Neural progenitor cell (in vitro differentiated cells): ENCODE measurements around the gene CFAP221.

Experiments
- EZH2 ChIP-seq: fragments of 200-600 bp; sonication (generic); IDR thresholded peaks from 2 replicates; pipeline ENCODE4 v1.6.1; 2017; ENCODE audit warnings: antibody characterized with exemption, mild to moderate bottlenecking, moderate library complexity
- TF ChIP-seq, protein P1 (sequence below): fragments of 200-600 bp; sonication (generic); IDR thresholded peaks from 2 replicates; pipeline ENCODE4 v1.5.1; 2017; ENCODE audit warnings: antibody characterized with exemption, mild to moderate bottlenecking

DNA sequence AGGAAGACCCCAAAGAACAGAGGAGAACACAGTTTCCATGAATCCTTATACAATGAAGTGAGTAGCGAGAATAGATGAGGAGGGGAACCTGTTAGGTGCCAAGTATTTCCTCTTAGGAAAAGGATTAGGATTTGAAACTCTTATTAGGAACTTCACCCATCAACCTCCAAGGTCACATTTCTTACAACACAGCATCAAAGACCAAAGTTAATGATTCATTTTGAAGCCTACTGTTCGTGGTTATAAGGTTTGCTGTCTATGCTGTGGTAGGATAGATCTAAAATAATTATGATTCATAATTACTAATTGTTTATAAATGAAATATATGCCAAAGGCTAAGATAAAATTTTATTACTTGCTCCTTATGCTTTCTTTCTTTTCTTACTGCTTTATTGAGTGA lies 6.1 kb downstream of the CFAP221 start:
- TF ChIP-seq, protein P1, sequence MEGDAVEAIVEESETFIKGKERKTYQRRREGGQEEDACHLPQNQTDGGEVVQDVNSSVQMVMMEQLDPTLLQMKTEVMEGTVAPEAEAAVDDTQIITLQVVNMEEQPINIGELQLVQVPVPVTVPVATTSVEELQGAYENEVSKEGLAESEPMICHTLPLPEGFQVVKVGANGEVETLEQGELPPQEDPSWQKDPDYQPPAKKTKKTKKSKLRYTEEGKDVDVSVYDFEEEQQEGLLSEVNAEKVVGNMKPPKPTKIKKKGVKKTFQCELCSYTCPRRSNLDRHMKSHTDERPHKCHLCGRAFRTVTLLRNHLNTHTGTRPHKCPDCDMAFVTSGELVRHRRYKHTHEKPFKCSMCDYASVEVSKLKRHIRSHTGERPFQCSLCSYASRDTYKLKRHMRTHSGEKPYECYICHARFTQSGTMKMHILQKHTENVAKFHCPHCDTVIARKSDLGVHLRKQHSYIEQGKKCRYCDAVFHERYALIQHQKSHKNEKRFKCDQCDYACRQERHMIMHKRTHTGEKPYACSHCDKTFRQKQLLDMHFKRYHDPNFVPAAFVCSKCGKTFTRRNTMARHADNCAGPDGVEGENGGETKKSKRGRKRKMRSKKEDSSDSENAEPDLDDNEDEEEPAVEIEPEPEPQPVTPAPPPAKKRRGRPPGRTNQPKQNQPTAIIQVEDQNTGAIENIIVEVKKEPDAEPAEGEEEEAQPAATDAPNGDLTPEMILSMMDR: no peak
- TF ChIP-seq EZH2: no peak
